ENCODE measurements around the gene SUPT3H.

SUPT3H gene

GRCh38 chr6:44787254-44787834 lies 590.4 kb downstream of the SUPT3H start:
- DNase-seq (ENCODE audit: low spot score): no peak

- DNase-seq (ENCODE audit: low spot score): no peak
Observed at GRCh38 chr6:44785130-44785529, 592.6 kb downstream of the SUPT3H start.

- no peak for DNase-seq (ENCODE audit: low spot score)
Observed at GRCh38 chr6:44784195-44784594, 593.5 kb downstream of the SUPT3H start.

GRCh38 chr6:44782892-44783291 lies 594.8 kb downstream of the SUPT3H start:
- no peak for DNase-seq (ENCODE audit: low spot score)

- DNase-seq (ENCODE audit: low spot score): no peak
Observed at GRCh38 chr6:44781912-44782597, 595.7 kb downstream of the SUPT3H start.

GRCh38 chr6:44780161-44780560 lies 597.6 kb downstream of the SUPT3H start:
- no peak for DNase-seq (ENCODE audit: low spot score)

GRCh38 chr6:44779130-44779826 lies 598.5 kb downstream of the SUPT3H start:
- DNase-seq (ENCODE audit: low spot score): no peak
